Measurements from ENCODE around the gene KIF3A.

Gene KIF3A

DNA sequence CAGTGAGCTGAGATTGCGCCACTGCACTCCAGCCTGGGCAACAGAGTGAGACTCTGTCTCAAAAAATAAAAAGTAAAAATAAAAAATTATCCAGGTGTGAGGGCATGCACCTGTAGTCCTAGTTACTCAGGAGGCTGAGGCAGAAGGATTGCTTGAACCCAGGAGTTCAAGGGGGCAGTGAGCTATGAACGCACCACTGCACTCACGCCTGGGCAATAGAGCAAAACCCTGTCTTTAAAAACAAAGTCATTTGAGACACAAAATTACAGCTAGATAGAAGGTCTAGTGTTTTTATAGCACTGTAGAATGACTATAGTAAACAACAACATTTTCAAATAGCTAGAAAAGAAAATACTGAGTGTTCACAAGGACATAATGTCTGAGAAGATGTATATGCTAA lies 47.2 kb downstream of the KIF3A start:
- H3K27ac ChIP-seq: no peak overlapping the region
- ChIA-PET CTCF (interaction anchor here (0.7 kb wide), 1 partner anchor 132 kb away, joined by 8 read pairs; no protein-coding TSS in a partner anchor), POLR2A (ENCODE audit: low non-redundant PET) (interaction anchor here (0.5 kb wide), 1 partner anchor 76 kb away, joined by 4 read pairs; no protein-coding TSS in a partner anchor)
- no peak for TF ChIP-seq CTCF (conservative IDR thresholded peaks at IDR 0.05; ENCODE audit: low read depth)
- no peak for DNase-seq (ENCODE audit: low spot score)

DNA sequence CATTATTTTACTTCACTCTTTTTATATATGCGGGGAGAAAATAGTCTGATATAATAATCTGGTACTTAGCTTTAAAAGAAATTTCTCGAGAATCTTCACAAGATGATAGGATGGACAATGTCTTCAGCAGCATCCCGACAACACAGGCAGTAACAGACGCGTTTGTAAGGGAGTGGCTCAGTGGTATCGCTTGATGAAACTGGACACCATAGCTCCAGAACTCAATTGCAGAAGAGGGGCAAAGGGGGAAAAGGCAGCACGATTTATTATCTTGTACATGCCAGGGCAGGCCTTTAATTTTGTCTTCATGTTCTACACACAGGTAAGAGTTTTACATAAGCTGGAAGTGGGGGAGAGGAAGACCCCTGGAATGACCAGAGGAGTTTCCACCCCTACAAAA lies 47.8 kb downstream of the KIF3A start:
- no peak for DNase-seq (ENCODE audit: low spot score)
- ChIA-PET CTCF (interaction anchor here (0.7 to 1.0 kb wide), 3 partner anchors 13 to 133 kb away, joined by 3 to 8 read pairs (median 5); no protein-coding TSS in a partner anchor), POLR2A (ENCODE audit: low non-redundant PET) (interaction anchor here (0.5 kb wide), 1 partner anchor 76 kb away, joined by 4 read pairs; no protein-coding TSS in a partner anchor)
- TF ChIP-seq CTCF (conservative IDR thresholded peaks at IDR 0.05; ENCODE audit: low read depth): no peak
- no peak overlapping the region for H3K27ac ChIP-seq

- ChIA-PET POLR2A (ENCODE audit: low non-redundant PET) (interaction anchor here (0.6 kb wide), 1 partner anchor 69 kb away, joined by 3 read pairs; no protein-coding TSS in a partner anchor), CTCF (interaction anchor here (0.5 to 1.0 kb wide), 4 partner anchors 12 to 160 kb away, joined by 3 to 5 read pairs (median 3); no protein-coding TSS in a partner anchor)
- no peak for TF ChIP-seq CTCF (conservative IDR thresholded peaks at IDR 0.05; ENCODE audit: low read depth)
- no peak overlapping the region for H3K27ac ChIP-seq
- no peak for DNase-seq (ENCODE audit: low spot score)
Measured at GRCh38 chr5:132688536-132689339, 48.6 kb downstream of the KIF3A start.

DNA sequence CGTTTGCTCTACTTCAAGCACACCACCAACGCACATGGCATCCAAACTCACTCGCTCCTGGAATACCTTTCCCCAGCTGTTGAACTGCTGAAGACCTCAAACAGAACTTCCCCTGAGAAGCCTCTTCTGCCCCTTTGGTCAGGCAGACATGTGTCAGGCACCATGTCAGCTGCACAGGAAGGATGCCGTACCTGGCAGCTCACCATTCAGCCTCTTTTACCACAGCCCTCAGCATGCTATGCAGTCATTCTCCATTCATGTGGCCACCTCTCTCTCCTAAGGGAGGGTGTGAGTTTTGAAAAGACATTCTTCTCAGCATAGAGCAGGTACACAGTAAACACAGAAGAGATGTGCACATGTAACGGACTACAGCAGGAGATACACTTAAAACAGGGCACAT lies 49.4 kb downstream of the KIF3A start:
- no peak overlapping the region for H3K27ac ChIP-seq
- ChIA-PET CTCF (interaction anchor here (0.5 kb wide), 1 partner anchor 47 kb away, joined by 3 read pairs; no protein-coding TSS in a partner anchor), POLR2A (ENCODE audit: low non-redundant PET) (interaction anchor here (0.6 kb wide), 1 partner anchor 69 kb away, joined by 3 read pairs; no protein-coding TSS in a partner anchor)
- no peak for DNase-seq (ENCODE audit: low spot score)
- no peak for TF ChIP-seq CTCF (conservative IDR thresholded peaks at IDR 0.05; ENCODE audit: low read depth)

GRCh38 chr5:132686193-132686592 lies 51.2 kb downstream of the KIF3A start:
- no peak for TF ChIP-seq CTCF (conservative IDR thresholded peaks at IDR 0.05; ENCODE audit: low read depth)
- ChIA-PET POLR2A (ENCODE audit: low non-redundant PET) (no interaction called here), CTCF (interaction anchor here (0.5 to 0.7 kb wide), 3 partner anchors 9 to 57 kb away, joined by 4 to 7 read pairs (median 4); no protein-coding TSS in a partner anchor)
- no peak for DNase-seq (ENCODE audit: low spot score)
- no peak overlapping the region for H3K27ac ChIP-seq

GRCh38 chr5:132684922-132685720 lies 52.2 kb downstream of the KIF3A start:
- TF ChIP-seq CTCF (conservative IDR thresholded peaks at IDR 0.05; ENCODE audit: low read depth): no peak
- no peak overlapping the region for H3K27ac ChIP-seq
- no peak for DNase-seq (ENCODE audit: low spot score)
- ChIA-PET CTCF (interaction anchor here (0.6 kb wide), 1 partner anchor 785 kb away, joined by 3 read pairs; no protein-coding TSS in a partner anchor), POLR2A (ENCODE audit: low non-redundant PET) (no interaction called here)

Data from RWPE1 (cell line).